ENCODE results near the gene HEG1.

- no peak for TF ChIP-seq POLR2A (IDR thresholded peaks at IDR 0.05; ENCODE audit: low read depth, low read length)
- TF ChIP-seq POLR2AphosphoS5 (IDR thresholded peaks at IDR 0.05; ENCODE audit: low read depth, low read length): no peak
- TF ChIP-seq TAF1 (IDR thresholded peaks at IDR 0.05; ENCODE audit: borderline replicate concordance, low read depth, low read length): no peak
Observed at GRCh38 chr3:124951511-124952281, 104.1 kb downstream of the HEG1 start.
